HG03439 (cell line): ENCODE measurements around the gene PDE3A.
"Not testable (repeated sequence)": the region's sequence is repeated elsewhere in the genome, so short reads cannot be mapped to it uniquely, and the experiment has no call there.

Experiments used
- ATAC-seq: cut with Tn5 transposase; IDR thresholded peaks from one replicate; pipeline ENCODE4 v1.9.1; 2021; ENCODE audit warnings: mild to moderate bottlenecking, moderate library complexity; ENCODE audit not compliant: unreplicated experiment

The PDE3A gene

DNA sequence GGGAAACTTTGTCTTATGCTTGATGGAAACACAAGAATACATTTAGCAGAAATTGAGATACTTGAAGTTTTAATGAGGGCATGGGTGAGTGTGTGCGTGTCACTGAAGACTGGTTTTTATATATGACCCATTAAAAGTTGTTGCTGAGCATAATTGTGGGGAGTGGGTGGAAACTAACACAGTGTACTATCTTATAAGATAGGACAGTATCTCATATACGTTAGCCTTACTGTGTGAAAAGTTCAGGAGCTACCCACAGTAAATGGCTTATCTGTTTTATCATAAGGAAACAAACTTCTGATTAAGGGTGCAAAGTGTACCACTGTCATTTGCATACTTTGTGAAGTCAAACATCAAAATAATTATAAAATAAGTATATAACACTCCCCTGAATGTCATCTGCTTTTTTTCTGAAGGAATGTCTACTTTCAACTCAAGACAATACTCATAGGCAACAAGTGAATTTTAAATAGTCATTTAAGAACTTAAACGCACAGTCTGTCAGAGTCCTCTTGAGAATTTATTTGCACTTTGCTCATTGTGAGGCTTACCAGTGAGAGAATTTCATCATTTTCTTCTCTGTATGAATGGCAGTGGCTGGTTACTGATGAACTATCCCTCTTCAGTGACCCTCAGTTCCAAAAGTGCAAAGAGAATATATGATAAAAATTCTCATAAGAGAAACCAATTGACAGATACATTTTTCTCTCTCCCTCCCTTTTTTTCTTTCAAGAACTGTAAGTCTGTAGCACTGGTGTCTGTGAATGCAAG is 4.2 kb downstream of the PDE3A start:
- ATAC-seq = no peak

DNA sequence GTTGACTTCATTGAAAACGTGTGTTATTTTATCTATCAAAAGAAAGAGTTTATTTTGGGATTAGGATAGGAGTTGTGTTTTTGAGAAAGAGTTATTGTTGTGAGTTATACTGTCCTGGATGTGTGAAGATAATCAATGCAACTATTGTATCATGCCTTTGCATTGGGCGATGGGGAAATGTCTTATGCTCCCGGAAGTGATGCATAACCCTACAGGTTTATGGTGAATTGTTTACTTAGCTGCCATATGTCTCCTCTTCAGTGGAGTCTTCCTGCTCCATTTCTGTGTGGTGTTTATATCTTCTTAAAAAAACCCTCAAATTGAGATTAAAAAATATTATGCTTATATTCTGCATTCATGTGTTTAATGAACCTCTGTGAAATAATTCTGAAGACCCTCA is 6.5 kb downstream of the PDE3A start:
- no peak for ATAC-seq

DNA sequence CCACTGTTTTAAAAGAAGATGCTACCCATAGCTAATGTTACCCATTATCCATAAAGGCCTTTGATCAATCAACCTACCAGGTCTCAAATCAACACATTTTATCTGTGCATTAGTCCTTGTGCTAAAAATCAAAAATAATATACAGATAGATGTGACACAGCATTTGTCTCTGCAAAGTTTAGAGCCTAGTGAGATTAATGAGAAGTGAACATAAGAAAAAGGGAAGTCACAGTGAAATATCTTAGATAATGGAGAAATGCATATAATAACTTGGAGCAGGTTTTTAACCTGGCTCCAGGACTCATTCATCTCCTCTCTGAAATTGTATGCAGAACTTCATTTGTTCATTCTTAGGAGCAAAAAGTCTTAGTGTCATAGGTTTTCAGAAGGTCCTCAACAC is 7.2 kb downstream of the PDE3A start:
- ATAC-seq = no peak

DNA sequence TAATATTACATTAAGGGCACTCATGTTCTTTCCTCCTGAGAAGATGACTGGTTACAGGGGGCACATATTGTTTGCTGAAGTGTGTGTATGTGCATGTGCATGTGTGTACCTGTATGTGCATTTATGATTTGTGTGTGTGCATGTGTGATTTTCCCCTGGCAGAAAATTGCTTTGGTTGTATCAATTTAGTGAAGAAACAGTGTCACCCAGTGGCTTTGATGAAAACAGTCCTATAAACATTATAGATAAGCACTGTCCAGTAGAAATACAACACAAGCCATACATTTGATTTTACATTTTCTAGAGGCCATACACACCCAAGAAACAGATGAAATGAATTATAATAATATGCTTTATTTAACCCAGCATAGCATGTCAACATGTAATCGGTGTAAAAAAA is 8.6 kb downstream of the PDE3A start:
- no peak for ATAC-seq

DNA sequence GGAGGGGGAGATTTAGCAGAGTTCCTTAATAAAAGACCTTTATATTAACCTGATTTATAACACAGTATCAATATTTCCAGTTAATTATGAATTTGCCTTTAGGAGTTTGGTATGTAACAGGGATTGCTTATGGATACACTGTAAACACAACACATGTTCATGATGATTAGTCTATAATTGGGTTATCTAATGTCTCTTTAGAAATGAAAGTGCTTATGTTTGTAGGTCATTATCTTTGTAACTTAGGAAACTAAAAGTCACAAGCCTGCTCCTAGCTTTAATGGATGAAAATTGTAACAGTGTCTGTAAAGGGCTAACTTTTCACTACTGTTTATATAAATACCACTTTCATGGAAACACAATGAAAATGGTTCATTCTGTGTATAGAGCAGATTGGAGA is 9.4 kb downstream of the PDE3A start:
- no peak for ATAC-seq

DNA sequence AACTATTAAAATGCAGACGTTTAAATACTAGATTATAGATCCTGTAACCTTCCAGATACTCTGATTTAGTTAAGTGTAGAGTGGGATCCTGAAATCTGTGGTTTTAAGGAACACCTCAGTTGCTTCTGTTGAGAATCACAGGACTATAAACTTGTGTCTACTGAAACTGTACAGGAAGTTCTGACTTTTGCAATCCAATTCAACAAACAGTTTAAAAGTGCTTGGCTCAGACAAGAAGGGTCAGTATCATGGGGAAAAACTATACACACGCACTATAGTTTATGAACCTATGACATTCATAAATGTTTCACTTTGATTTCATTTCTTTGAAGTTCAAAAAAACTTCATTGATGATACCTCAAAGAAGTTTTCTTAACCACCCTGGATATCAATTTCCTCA is 13.8 kb downstream of the PDE3A start:
- ATAC-seq = no peak

DNA sequence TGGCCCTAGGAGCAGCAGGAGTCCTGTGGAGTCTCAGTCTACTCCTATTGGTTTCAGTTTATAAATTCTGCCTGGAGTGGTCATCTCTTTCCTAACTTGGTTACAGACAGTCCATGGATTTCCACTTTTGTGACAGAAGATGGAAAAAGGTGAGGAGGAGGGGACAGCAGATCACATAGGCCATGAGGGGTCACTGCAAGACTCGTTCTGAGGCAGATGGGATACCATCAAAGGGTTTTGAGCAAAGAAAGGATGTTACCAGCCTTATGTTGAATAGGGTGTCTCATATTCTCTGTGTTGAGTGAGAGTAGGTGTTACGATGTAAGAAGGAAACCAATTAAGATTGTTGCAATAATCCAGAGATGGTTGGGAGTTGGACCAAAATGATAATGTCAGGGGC is 15.3 kb downstream of the PDE3A start:
- ATAC-seq = no peak

DNA sequence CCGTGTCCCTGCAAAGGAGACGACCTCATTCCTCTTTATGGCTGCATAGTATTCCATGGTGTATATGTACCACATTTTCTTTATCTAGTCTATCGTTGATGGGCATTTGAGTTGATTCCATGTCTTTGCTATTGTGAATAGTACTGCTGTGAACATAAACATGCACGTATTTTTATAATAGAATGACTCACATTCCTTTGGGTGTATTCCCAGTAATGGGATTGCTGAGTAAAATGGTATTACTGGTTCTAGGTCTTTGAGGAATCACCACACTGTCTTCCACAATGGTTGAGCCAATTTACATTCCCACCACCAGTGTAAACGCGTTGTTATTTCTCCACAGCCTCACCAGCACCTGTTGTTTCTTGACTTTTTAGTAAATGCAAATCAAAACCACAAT is 16.5 kb downstream of the PDE3A start:
- not testable (repeated sequence) for ATAC-seq

DNA sequence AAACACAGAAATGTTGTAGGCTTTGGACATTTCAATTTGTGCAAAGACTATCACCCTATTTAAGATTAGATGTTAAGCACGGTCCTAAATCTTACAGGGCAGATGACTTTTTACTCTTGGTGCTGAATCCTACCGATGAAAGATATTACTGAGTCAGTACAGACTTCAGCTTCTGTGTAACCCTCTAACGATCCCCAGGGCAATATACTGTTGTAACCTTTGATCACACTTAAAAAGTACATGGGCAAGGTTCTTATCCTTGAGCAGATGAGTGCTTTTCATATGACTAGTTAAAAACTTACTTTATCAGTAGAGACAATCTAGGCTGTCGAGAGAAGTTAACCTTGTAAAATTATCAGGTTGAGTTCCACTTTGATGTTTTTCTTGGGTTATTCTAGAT is 22.5 kb downstream of the PDE3A start:
- no peak for ATAC-seq

DNA sequence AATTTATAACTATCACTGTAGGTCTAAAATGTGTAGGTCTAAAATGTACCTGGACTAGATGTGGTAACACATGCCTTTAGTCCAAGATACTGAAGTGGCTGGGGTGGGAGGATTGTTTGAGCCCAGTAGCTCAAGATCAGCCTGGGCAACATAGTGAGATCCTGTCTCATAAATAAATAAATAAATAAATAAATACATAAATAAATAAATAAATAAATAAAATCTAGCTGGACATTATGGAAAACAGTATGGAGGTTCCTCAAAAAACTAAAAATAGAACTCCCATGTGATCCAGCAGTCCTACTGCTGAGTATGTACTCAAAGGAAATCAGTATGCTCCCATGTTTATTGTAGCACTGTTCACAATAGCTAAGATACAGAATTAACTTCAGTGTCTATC is 24.0 kb downstream of the PDE3A start:
- no peak for ATAC-seq

DNA sequence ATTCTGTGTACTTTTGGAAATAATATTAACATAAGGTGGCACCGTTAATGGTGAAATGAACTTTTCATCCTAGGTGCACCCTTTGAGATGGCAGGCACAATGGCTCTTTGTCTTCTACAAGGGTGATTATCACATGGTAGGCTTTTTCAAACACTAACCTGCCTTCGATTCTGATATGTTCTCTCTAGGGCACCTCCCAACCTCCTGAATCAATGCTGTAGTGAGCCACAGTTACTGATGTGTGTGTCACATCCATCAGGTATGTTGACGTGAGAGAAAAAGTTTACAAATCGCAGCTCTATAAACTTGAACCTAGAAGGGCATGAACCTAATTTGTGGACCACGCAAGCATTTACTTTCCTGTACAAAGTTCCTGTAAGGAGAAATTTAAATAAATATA is 25.4 kb downstream of the PDE3A start:
- no peak for ATAC-seq

DNA sequence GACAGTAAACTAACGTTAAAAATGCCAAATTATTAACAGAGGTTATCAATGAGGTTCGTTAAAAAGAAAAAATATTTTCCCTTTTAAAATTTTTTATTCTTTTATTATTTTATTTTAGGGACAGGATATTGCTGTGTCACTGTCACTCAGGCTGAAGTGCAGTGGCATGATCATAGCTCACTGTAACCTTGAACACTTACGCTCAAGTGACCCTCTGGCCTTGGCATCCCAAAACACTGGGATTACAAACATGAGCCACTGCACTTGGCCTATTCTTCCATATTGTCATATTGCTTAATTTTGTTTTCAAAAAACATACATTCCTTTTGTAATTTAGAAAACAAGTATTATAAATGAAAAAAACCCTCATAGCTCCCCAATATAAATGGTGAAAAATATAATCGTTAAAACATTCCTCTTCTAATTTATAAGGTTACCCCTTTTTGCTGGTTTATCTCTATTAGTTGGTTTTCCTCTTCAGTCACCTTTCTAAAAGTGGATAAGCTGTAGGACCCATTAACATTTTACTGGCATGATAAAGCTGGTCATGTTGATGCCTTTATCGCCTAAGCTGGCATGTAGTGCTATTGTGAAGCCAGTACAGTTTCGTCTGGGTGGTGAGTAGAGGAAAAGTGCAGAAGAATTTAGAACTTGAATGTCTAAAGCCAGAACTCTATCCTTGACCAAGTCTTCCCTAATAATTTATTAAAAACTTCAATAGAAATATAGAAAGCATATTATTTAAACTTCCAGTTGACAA is 27.6 kb downstream of the PDE3A start:
- ATAC-seq = no peak

DNA sequence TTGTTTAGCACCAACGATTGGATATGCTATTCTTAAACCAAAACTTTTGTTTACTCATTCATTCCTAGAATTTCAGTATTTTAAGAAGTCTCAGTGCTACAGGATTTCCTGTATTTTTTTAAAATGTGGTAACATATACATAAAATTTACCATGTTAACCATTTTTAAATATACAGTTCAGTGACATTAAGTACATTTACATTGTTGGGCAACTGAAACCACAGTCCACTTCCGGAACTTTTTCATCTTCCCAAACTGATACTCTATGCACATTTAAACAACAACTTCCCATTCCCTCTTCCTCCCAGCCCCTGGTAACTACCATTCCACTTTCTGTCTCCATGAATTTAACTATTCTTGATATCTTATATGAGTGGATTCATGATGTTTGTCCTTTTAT is 30.3 kb downstream of the PDE3A start:
- ATAC-seq = no peak

DNA sequence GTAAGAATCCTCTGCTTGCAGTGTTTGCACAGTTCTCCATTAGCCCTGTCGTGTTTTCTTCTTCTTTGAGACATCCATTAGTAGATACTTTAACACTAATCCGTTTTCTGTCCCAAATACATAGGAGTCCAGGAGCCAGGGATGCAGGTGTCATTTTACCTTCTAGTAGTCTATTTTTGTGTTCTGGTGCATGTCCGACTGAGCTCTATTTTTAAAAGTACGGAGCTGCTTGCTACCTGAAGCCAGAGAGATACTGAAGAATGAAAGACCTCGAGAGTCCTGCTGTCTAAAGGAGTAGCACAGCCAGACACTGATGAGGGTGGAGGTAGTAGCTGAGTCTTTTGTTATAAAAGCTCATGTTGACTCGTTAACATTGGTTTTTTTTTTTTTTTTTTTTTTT is 31.7 kb downstream of the PDE3A start:
- ATAC-seq = no peak

DNA sequence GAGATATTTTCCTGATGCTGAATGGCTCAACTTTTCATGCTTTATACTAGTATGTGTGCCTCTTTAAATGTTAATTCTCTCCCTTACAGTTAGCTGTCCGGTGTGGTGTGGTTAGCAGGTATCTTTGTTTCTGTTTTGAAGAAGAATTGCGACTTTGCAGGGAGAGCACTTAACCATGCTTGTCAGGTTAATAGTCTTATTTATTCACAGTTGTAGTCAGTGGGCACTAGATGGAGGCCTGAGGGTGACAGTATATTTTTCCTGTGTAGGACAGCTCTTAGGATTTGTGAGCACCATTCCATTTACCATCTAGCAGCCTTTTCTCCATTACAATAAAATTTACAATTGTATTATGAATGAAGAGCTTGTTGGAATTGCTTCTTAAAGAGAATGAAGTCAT is 34.9 kb downstream of the PDE3A start:
- no peak for ATAC-seq

DNA sequence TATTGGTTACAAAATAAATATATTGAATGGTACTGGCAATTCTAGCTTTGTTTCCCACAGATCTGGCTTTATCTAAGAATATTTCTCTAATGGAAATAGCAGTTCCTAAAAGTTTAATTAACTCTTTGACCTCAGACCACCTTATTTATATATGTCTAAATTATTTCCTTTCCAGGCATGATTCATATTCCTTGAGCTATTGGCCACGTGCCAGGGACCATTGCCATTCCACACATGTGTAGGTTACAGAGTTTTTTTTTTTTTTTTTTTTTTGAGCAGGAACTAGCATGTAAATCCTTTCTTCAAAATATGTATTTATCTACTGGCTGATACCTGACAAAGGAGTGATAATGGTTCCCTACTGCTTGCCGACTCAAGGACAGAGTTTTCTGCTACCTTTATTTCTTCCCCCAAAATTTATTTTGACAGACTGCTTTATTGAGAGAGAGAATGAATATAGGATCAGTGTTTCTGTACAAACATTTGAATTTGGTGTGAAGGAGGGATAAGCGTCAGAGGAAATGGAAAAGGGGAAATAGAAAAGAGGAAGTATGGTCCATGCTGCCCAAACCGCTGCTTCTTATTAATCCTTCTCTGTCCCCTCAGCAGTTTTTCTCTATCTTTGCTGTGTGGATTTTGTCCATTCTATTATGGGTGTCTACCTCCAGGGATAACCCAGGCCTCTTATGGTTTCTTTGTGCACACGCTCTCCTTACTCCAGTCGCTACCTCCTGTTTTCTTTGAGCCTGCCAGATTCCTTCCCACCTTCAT is 36.4 kb downstream of the PDE3A start:
- no peak for ATAC-seq

DNA sequence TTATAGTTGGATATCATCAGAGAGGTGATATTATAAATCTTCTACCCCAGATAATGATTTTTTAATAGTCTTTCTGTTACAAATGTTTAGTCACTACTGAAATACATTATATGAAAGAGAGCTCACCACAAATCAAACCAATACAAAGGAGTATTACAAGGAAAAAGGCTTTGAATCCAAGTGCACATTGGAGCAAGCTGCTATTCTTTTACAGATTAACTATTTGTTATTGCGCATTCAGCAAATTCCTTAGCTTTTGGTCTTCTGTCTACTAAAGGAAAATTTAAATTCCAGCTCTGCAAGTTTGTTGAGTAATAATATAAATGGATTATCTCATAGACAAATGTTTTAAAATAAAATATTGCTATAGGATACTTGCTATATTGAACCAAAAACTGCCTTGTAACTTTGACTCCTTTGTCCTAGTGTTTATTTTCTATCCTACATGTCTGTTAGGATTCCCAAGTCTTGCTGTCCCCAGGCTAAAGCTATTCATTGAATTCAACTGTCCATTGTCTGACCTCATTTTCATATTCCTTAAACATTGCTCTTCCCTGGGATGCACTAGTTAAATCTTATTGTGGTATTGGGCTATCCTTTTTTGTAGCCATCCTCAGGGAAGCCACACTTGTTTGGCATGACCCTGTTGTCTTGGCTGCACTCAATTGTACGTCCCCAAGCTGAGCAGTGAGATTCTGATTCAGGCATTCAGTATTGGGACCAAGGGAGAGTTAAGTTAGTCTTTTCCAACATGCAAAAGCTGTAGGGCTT is 41.5 kb downstream of the PDE3A start:
- no peak for ATAC-seq

DNA sequence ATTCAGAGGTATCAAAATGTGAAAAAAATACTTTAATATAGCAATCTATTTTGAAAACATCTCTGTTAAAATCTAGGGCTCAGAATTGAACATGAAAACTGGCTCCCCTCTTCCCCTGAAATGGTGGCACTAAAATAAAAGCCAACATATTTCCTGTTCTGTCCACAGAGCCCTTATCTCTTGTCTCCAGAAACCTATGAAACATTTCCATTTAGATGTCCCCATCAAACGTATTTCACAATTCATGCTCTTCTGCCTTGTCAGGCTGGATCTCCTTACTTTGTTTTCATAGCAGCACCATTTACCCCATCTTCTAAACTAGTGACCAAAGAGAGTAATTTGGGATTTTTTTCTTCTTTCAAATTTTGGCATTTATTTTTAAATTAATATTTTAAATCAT is 42.4 kb downstream of the PDE3A start:
- no peak for ATAC-seq

DNA sequence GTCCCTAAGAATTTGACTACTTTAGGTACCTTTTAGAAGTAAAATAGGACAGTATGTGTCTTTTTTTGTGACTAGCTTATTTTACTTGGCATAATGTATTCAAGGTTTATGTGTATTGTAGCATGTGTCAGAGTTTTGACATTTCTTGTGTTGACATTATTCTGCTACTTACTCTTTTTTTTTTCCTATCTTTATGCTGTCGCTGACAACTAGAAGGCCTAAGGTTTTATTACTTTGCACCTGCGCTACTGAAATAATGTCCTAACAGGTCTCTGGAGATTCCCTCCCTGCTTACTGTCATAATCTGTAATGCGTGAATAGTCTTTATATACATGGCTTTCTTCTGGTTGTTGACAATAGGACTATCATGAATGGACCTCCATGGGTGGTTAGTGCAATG is 43.0 kb downstream of the PDE3A start:
- no peak for ATAC-seq

DNA sequence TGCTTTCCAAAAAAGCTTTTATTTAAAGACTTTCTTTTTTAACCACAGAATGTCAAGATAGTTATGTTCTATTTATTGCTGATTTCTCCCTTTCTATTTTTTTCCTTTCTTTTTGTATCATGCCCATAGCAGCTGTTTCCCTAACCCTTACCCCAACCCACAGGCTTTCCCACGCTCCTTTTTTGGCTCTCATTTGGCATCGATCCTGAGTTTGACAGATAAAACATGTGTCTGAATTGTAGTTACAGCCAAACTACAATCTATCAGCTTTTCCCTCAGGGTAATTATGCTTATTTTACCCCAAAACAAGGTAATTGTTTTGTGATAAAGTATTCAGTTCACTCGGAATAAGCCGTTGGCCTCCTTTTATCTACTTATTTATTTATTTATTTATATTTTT is 46.7 kb downstream of the PDE3A start:
- no peak for ATAC-seq

DNA sequence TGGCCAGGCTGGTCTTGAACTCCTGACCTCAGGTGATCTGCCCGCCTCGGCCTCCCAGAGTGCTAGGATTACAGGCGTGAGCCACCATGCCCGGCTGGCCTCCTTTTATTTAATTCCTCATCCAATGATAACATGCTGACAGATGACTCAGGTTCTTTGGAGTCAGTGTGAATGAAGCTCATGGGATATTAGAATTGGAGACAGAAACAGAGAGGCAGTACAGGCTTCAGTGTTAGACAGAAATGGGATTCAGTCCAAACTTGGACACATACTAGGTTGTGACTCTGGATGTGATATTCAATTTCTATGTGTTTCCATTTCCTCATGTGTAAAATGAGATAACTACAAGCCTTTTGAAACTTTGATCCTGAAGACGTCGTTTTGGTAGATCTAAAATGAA is 47.3 kb downstream of the PDE3A start:
- ATAC-seq = no peak
